Neural cell (in vitro differentiated cells): ENCODE results near the gene PRR4. TPM values are rescaled to one million over a fixed set of nuclear protein-coding genes. Genes with fewer than 3 reads are reported as not detected.

ENCODE experiments used
- H2AFZ ChIP-seq: fragments of 200-600, 300-800 bp; sonication (generic), shearing (Covaris generic); 2 replicates; pipeline ENCODE4 v1.6.0; 2014; ENCODE audit warnings: low read depth, mild to moderate bottlenecking, antibody characterized with exemption, low read length, moderate library complexity
- H3F3A ChIP-seq: fragments of 200-600 bp; shearing (Covaris generic); 2 replicates; pipeline ENCODE4 v1.6.1; 2016; ENCODE audit warnings: mild to moderate bottlenecking, moderate library complexity, mixed read lengths, antibody characterized with exemption, low read length; ENCODE audit not compliant: insufficient read depth, poor library complexity, severe bottlenecking
- H3K27ac ChIP-seq: fragments of 200-600, 300-800 bp; sonication (generic), shearing (Covaris generic); 2 replicates; pipeline ENCODE4 v1.5.1; 2014; ENCODE audit warnings: mild to moderate bottlenecking, low read length, moderate library complexity
- H3K27me3 ChIP-seq: fragments of 300-800, 200-600 bp; sonication (generic), shearing (Covaris generic); 2 replicates; pipeline ENCODE4 v1.6.0; 2014; ENCODE audit warnings: mild to moderate bottlenecking, low read depth, low read length, moderate library complexity; ENCODE audit not compliant: insufficient read depth
- H3K36me3 ChIP-seq: fragments of 300-800, 200-600 bp; sonication (generic), shearing (Covaris generic); 2 replicates; pipeline ENCODE4 v1.5.1; 2014; ENCODE audit warnings: mild to moderate bottlenecking, antibody characterized with exemption, low read length, moderate library complexity; ENCODE audit not compliant: insufficient read depth
- H3K4me2 ChIP-seq: fragments of 300-800, 200-600 bp; sonication (generic), shearing (Covaris generic); 2 replicates; pipeline ENCODE4 v1.6.0; 2014; ENCODE audit warnings: mild to moderate bottlenecking, low read length
- H3K4me3 ChIP-seq: fragments of 300-800, 200-600 bp; sonication (generic), shearing (Covaris generic); 2 replicates; pipeline ENCODE4 v1.5.1; 2014; ENCODE audit warnings: mild to moderate bottlenecking, low read length, moderate library complexity
- H3K79me2 ChIP-seq: fragments of 200-600 bp; shearing (Covaris generic); replicated peaks from 2 replicates; pipeline ENCODE4 v1.6.0; 2014; ENCODE audit warnings: mild to moderate bottlenecking, low read length, moderate library complexity; ENCODE audit not compliant: insufficient read depth
- H3K9ac ChIP-seq: fragments of 300-800, 200-600 bp; sonication (generic), shearing (Covaris generic); 2 replicates; pipeline ENCODE4 v1.6.1; 2016; ENCODE audit warnings: mild to moderate bottlenecking, low read length, mixed read lengths
- H3K9me2 ChIP-seq: fragments of 200-600 bp; shearing (Covaris generic); 2 replicates; pipeline ENCODE4 v1.6.1; 2016; ENCODE audit warnings: mild to moderate bottlenecking, low read length, mixed read lengths; ENCODE audit not compliant: insufficient read depth
- H3K9me3 ChIP-seq: fragments of 200-600, 300-800 bp; sonication (generic), shearing (Covaris generic); 2 replicates; pipeline ENCODE4 v1.6.1; 2016; ENCODE audit warnings: mild to moderate bottlenecking, mixed run types, low read length, moderate library complexity, mixed read lengths
- H4K20me1 ChIP-seq: fragments of 200-600 bp; shearing (Covaris generic); 2 replicates; pipeline ENCODE4 v1.6.1; 2016; ENCODE audit warnings: mild to moderate bottlenecking, mixed run types; ENCODE audit not compliant: insufficient read depth
- CTCF ChIP-seq: fragments of 450-650 bp; IDR thresholded peaks from 2 replicates; pipeline ENCODE4 v1.5.1; 2014; ENCODE audit warnings: antibody characterized with exemption, mild to moderate bottlenecking, moderate library complexity; ENCODE audit not compliant: poor library complexity, severe bottlenecking
- EP300 ChIP-seq: fragments of 450-650 bp; conservative IDR thresholded peaks from 2 replicates; pipeline ENCODE4 v1.6.1; 2014; ENCODE audit warnings: antibody characterized with exemption, mild to moderate bottlenecking, moderate library complexity; ENCODE audit not compliant: poor library complexity, severe bottlenecking
- EZH2 ChIP-seq: fragments of 200-600, 300-800 bp; shearing (Covaris generic), sonication (generic); IDR thresholded peaks from 2 replicates; pipeline ENCODE4 v1.6.1; 2014; ENCODE audit warnings: antibody characterized with exemption, low read length, borderline replicate concordance, mild to moderate bottlenecking; ENCODE audit not compliant: insufficient read depth, poor library complexity, severe bottlenecking
- MXI1 ChIP-seq: fragments of 450-650 bp; conservative IDR thresholded peaks from 2 replicates; pipeline ENCODE4 v1.6.1; 2014; ENCODE audit warnings: antibody characterized with exemption, mild to moderate bottlenecking; ENCODE audit not compliant: poor library complexity, severe bottlenecking
- POLR2AphosphoS5 ChIP-seq: IDR thresholded peaks from 2 replicates; pipeline ENCODE4 v1.6.1; 2012
- RAD21 ChIP-seq: fragments of 450-650 bp; conservative IDR thresholded peaks from 2 replicates; pipeline ENCODE4 v1.6.1; 2014; ENCODE audit warnings: antibody characterized with exemption, mild to moderate bottlenecking, moderate library complexity
- SMC3 ChIP-seq: fragments of 450-650 bp; conservative IDR thresholded peaks from 2 replicates; pipeline ENCODE4 v1.6.1; 2014; ENCODE audit warnings: antibody characterized with exemption, mild to moderate bottlenecking, moderate library complexity; ENCODE audit not compliant: poor library complexity
- TAF1 ChIP-seq: IDR thresholded peaks from 2 replicates; pipeline ENCODE4 v1.6.1; 2012; ENCODE audit warnings: low read depth
- polyA plus RNA-seq: library from polyadenylated mRNA; depleted of rRNA; stranded (reverse); fragments of >200 nt; gene quantifications from 2 replicates; pipeline ENCODE4 v1.2.3, GENCODE V29; 2014
- TF ChIP-seq, protein P1 (sequence below): IDR thresholded peaks from 2 replicates; pipeline ENCODE4 v1.6.1; 2012; ENCODE audit warnings: borderline replicate concordance

The PRR4 gene
- polyA plus RNA-seq, 1 donor from 2014 or later, result 5.0 TPM

DNA sequence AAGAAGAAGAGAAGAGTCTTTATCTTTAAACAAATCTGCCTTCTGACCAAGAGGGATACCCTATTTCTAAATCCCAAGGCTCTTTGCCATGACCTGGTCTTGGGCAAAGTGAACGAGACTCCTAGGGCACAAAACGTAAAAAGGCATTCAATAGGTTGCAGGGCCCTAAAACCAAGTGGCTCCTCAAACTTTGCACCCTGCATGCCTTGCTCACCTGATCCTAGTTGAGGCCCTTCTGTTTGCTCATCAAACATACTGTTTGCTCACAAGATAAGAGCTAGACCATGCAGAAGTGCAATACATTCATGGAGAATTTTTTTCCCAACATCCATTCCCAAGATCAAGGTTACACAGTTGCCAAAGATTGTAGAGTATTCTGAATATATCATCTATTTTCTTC, 42.7 kb upstream of the PRR4 start (continued):
- TF ChIP-seq RAD21 (no peak), EZH2 (no peak)

GRCh38 chr12:10889226-10889625, 40.0 kb upstream of the PRR4 start:
- H3K9me2 ChIP-seq, result no peaks in the 10 kb centered on the region
- no peak overlapping the region for H3K9ac ChIP-seq
- no peak overlapping the region for H3K4me3 ChIP-seq
- TF ChIP-seq RAD21 (no peak), TAF1 (no peak), CTCF (no peak), POLR2AphosphoS5 (no peak), MXI1 (no peak), EP300 (no peak), EZH2 (no peak)
- TF ChIP-seq, protein P1, sequence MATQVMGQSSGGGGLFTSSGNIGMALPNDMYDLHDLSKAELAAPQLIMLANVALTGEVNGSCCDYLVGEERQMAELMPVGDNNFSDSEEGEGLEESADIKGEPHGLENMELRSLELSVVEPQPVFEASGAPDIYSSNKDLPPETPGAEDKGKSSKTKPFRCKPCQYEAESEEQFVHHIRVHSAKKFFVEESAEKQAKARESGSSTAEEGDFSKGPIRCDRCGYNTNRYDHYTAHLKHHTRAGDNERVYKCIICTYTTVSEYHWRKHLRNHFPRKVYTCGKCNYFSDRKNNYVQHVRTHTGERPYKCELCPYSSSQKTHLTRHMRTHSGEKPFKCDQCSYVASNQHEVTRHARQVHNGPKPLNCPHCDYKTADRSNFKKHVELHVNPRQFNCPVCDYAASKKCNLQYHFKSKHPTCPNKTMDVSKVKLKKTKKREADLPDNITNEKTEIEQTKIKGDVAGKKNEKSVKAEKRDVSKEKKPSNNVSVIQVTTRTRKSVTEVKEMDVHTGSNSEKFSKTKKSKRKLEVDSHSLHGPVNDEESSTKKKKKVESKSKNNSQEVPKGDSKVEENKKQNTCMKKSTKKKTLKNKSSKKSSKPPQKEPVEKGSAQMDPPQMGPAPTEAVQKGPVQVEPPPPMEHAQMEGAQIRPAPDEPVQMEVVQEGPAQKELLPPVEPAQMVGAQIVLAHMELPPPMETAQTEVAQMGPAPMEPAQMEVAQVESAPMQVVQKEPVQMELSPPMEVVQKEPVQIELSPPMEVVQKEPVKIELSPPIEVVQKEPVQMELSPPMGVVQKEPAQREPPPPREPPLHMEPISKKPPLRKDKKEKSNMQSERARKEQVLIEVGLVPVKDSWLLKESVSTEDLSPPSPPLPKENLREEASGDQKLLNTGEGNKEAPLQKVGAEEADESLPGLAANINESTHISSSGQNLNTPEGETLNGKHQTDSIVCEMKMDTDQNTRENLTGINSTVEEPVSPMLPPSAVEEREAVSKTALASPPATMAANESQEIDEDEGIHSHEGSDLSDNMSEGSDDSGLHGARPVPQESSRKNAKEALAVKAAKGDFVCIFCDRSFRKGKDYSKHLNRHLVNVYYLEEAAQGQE, result no peak
- no peaks in the 10 kb centered on the region for H3K79me2 ChIP-seq
- no peaks in the 10 kb centered on the region for H3F3A ChIP-seq
- H3K4me2 ChIP-seq, result no peak overlapping the region
- no peak overlapping the region for H3K27ac ChIP-seq
- no peaks in the 10 kb centered on the region for H3K36me3 ChIP-seq
- H3K27me3 ChIP-seq, result no peaks in the 10 kb centered on the region
- no peak overlapping the region for H2AFZ ChIP-seq
- H3K9me3 ChIP-seq, result no peaks in the 10 kb centered on the region
- no peaks in the 10 kb centered on the region for H4K20me1 ChIP-seq

DNA sequence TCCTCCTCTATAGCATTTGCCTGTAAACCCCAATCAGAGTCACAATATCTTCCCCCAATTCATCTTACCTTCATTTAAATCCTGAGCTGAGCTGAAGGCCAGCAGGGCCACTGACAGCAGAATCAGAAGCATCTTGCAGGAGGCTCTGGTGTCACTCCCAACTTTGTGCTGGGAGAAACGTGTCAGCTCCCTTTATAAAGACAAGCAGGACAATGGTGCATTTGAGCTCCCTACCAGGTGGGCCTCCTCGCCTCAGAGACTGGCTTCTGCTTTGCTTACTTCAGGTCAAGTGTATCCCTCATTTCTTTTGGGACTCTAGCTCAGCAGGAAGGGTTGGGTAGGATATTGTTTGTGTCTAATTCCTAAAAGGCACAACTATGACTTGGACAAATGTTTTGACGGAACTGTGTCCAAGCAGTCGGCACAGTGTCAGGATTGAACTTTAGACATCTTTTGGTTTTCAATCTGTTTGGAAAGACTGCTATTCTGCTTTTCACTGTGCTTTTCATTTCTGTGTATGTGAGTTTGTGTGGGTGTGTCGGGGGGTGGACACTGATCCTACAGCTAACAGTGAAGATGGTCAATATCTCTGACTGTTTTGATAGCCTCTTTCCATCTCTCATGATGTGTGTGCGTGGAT, 34.9 kb upstream of the PRR4 start, which contains the start of gene PRH1:
TSS of gene PRH1 (minus strand) at position 170 of the 640 bp plus-strand sequence. CDS start at position 132, 38 bp downstream.
- Histone ChIP-seq H3F3A (no peaks in the 10 kb centered on the region), H3K9me2 (no peaks in the 10 kb centered on the region), H3K4me2 (no peak within 1 kb of the TSS), H4K20me1 (no peaks in the 10 kb centered on the region), H3K9me3 (no peaks in the 10 kb centered on the region), H2AFZ (no peak within 1 kb of the TSS), H3K79me2 (no peaks in the 10 kb centered on the region), H3K27ac (no peak within 1 kb of the TSS), H3K27me3 (no peaks in the 10 kb centered on the region), H3K36me3 (no peaks in the 10 kb centered on the region), H3K9ac (no peak within 1 kb of the TSS), H3K4me3 (no peak within 1 kb of the TSS)
- TF ChIP-seq SMC3 (no peak), RAD21 (no peak), EZH2 (no peak), EP300 (no peak), TAF1 (no peak), CTCF (no peak), MXI1 (no peak), POLR2AphosphoS5 (no peak)
- TF ChIP-seq, protein P1, result no peak
